T-cell (primary cell): ENCODE results near the gene SLC19A2. TPM values are rescaled to one million over a fixed set of nuclear protein-coding genes. Genes with fewer than 3 reads are reported as not detected.
"Not testable (repeated sequence)": the region's sequence is repeated elsewhere in the genome, so short reads cannot be mapped to it uniquely, and the experiment has no call there.

Experiments used
- ATAC-seq, 4 experiments: fragments of 200-7000 bp in 3 of 4; fragments of 150-1000 bp in 1 of 4; cut with Tn5 transposase; replicated peaks in 1 of 4; 1 replicate in 3 of 4; 2 replicates in 1 of 4; pipeline ENCODE4 v1.10.0; 2021; ENCODE audit warnings: moderate library complexity in 3 of 4, mild to moderate bottlenecking in 2 of 4, moderate number of reproducible peaks in 1 of 4
- CTCF ChIA-PET, 2 donors: fragments of 300-600 bp; sonication (Branson Sonifier 250); formaldehyde crosslinking; loops; one replicate each; lab custom pipeline; 2022; ENCODE audit warnings: antibody characterized with exemption in 2 of 2; lab: Charles Lee
- POLR2A ChIA-PET, 2 donors: fragments of 300-600 bp; sonication (Branson Sonifier 250); formaldehyde crosslinking; loops; one replicate each; lab custom pipeline; 2022; ENCODE audit warnings: antibody characterized with exemption in 2 of 2; lab: Charles Lee
- DNase-seq, 35 experiments: peaks; one replicate each; pipeline versions ENCODE4 v3.0.0 to v3.0.0-alpha.2; 2013 to 2023
- H3K27ac ChIP-seq: one replicate; pipeline ENCODE4 v1.5.1; 2013; ENCODE audit warnings: low read length
- H3K27me3 ChIP-seq, 2 experiments: replicated peaks in 1 of 2; 1 replicate in 1 of 2; 2 replicates in 1 of 2; pipeline versions ENCODE4 v1.6.1 to v1.7.0; 2013; ENCODE audit warnings: low read length in 1 of 2, mixed read lengths in 1 of 2; ENCODE audit not compliant: control insufficient read depth in 2 of 2, insufficient read depth in 2 of 2; ENCODE audit errors: extremely low read depth in 1 of 2
- H3K36me3 ChIP-seq, 2 donors: 1 replicate in 1 of 2; 2 replicates in 1 of 2; pipeline versions ENCODE4 v1.6.1 to v1.7.0; 2013; ENCODE audit warnings: low read length in 1 of 2; ENCODE audit not compliant: control insufficient read depth in 2 of 2, insufficient read depth in 1 of 2; ENCODE audit errors: extremely low read depth in 1 of 2
- H3K4me1 ChIP-seq, 2 experiments: 1 replicate in 1 of 2; 2 replicates in 1 of 2; pipeline versions ENCODE4 v1.6.1 to v1.7.0; 2013; ENCODE audit warnings: low read length in 2 of 2, mixed read lengths in 1 of 2; ENCODE audit not compliant: insufficient read depth in 2 of 2, control insufficient read depth in 1 of 2; ENCODE audit errors: extremely low read depth in 1 of 2
- H3K4me3 ChIP-seq, 2 donors: 1 replicate in 1 of 2; 2 replicates in 1 of 2; pipeline versions ENCODE4 v1.5.1 to v1.7.0; 2013; ENCODE audit warnings: mild to moderate bottlenecking in 2 of 2, low read length in 1 of 2, moderate library complexity in 1 of 2; ENCODE audit not compliant: control insufficient read depth in 1 of 2; ENCODE audit errors: extremely low read depth in 1 of 2
- H3K9me3 ChIP-seq: 2 replicates; pipeline ENCODE4 v1.7.0; 2013
- H3K27ac Mint-ChIP-seq, 2 donors: one replicate each; pipeline ENCODE4 v1.8.0; 2020 to 2021; ENCODE audit warnings: mild to moderate bottlenecking in 2 of 2, mixed read lengths in 2 of 2
- H3K27me3 Mint-ChIP-seq, 2 donors: one replicate each; pipeline ENCODE4 v1.8.0; 2021 to 2022; ENCODE audit warnings: mixed read lengths in 2 of 2
- H3K36me3 Mint-ChIP-seq: one replicate; pipeline ENCODE4 v1.8.0; 2021; ENCODE audit warnings: mixed read lengths
- H3K4me1 Mint-ChIP-seq, 3 donors: one replicate each; pipeline ENCODE4 v1.8.0; 2020 to 2022; ENCODE audit warnings: mixed read lengths in 3 of 3, mild to moderate bottlenecking in 1 of 3
- H3K4me3 Mint-ChIP-seq, 3 donors: one replicate each; pipeline ENCODE4 v1.8.0; 2020 to 2022; ENCODE audit warnings: mild to moderate bottlenecking in 3 of 3, mixed read lengths in 3 of 3, moderate library complexity in 3 of 3
- H3K9me3 Mint-ChIP-seq, 3 donors: one replicate each; pipeline ENCODE4 v1.8.0; 2020 to 2022; ENCODE audit warnings: mixed read lengths in 3 of 3
- whole genome bisulfite sequencing: methylation state at CpG from one replicate; pipeline ENCODE4 v1.1.5; 2013; ENCODE audit warnings: missing lambda C conversion rate; ENCODE audit not compliant: insufficient coverage; 5-methylcytosine and 5-hydroxymethylcytosine counted together
- total RNA-seq, 35 experiments: library from RNA in 6 of 35; stranded (reverse) in 6 of 35; fragments of 120-200 nt in 1 of 35; gene quantifications; one replicate each; pipeline versions ENCODE4 v1.2.1 to v1.2.4 and lab custom pipeline; 2013 to 2026

Gene SLC19A2
- total RNA-seq, 5 donors from 2014 or later (not counting 1 experiment from before 2014, with no cell fraction given), result 2.7 to 4.7 (median 3.8) TPM

DNA sequence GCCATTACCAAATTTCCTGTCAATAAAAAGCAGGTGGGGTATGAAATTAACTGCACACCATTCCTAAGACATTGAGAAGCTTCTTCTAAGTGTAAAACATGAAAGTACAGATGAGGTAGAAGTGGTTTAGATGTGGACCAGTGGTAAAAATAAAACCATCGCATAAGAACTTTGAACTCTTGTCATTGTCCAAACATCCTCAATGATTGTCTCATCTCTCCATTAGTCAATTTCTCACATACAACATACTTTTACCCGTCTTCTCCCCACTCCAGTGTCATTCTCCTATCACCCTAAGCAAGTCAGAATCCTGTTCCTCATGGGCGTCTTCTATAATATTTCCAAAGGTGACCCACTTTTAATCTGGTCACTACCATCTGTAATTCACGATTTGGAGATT lies 24.3 kb upstream of the SLC19A2 start:
- Histone ChIP-seq H3K9me3 (no peaks in the 10 kb centered on the region), H3K4me3 (no peak overlapping the region), H3K4me1 (peaks cover 3% of the 10 kb centered on the region in 2 experiments), H3K27me3 (no peaks in the 10 kb centered on the region), H3K36me3 (no peaks in the 10 kb centered on the region), H3K27ac (no peak overlapping the region)
- Mint-ChIP-seq H3K4me1 (peaks cover 15 to 20% (median 16%) of the 10 kb centered on the region in 3 donors), H3K27me3 (no peaks in the 10 kb centered on the region), H3K9me3 (no peaks in the 10 kb centered on the region), H3K27ac (no peak overlapping the region), H3K4me3 (no peak overlapping the region), H3K36me3 (peaks cover 6% of the 10 kb centered on the region)
- ChIA-PET CTCF (no interaction called here), POLR2A (no interaction called here)
- WGBS, result 73% methylated on average over 1 of the region's 4 CpGs
- ATAC-seq (no peak), DNase-seq (no peak)

DNA sequence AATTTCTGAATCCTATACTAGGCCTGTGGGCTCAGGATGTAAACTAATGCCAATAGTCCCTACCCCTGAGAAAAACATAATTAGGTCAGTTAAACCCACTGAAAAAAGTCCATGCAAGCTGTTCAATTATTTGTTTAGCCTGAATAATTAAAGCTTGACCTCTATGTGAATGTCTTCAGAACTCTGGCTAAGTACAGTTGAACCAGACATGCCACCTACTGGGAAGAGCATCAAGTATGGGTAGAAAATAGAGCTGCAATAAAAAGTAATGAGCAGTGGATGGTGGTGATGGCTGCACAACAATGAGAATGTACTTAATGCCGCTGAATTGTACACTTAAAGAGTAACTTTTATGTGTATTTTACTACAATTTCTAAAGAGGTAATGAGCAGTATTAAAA lies 23.6 kb upstream of the SLC19A2 start:
- peaks cover 15 to 20% (median 16%) of the 10 kb centered on the region in 3 donors for H3K4me1 Mint-ChIP-seq
- no peak for DNase-seq
- Histone ChIP-seq H3K4me1 (peaks cover 3% of the 10 kb centered on the region in 2 experiments), H3K27ac (no peak overlapping the region), H3K27me3 (no peaks in the 10 kb centered on the region), H3K36me3 (no peaks in the 10 kb centered on the region), H3K9me3 (no peaks in the 10 kb centered on the region), H3K4me3 (no peak overlapping the region)
- H3K36me3 Mint-ChIP-seq, result peaks cover 6% of the 10 kb centered on the region
- POLR2A ChIA-PET, result interaction anchor here in 1 of 2 donors (0.7 kb wide), 1 partner anchor 281 kb away, joined by 6 read pairs; no protein-coding TSS in a partner anchor
- no peaks in the 10 kb centered on the region for H3K9me3 Mint-ChIP-seq
- H3K27ac Mint-ChIP-seq, result no peak overlapping the region
- CTCF ChIA-PET, result interaction anchor here (1.0 kb wide), 2 partner anchors 13 to 27 kb away, joined by 3 to 5 read pairs; no protein-coding TSS in a partner anchor
- no peak overlapping the region for H3K4me3 Mint-ChIP-seq
- ATAC-seq, result no peak
- H3K27me3 Mint-ChIP-seq, result no peaks in the 10 kb centered on the region
- WGBS, result no CpG with 5 or more reads among the region's 1 CpG

DNA sequence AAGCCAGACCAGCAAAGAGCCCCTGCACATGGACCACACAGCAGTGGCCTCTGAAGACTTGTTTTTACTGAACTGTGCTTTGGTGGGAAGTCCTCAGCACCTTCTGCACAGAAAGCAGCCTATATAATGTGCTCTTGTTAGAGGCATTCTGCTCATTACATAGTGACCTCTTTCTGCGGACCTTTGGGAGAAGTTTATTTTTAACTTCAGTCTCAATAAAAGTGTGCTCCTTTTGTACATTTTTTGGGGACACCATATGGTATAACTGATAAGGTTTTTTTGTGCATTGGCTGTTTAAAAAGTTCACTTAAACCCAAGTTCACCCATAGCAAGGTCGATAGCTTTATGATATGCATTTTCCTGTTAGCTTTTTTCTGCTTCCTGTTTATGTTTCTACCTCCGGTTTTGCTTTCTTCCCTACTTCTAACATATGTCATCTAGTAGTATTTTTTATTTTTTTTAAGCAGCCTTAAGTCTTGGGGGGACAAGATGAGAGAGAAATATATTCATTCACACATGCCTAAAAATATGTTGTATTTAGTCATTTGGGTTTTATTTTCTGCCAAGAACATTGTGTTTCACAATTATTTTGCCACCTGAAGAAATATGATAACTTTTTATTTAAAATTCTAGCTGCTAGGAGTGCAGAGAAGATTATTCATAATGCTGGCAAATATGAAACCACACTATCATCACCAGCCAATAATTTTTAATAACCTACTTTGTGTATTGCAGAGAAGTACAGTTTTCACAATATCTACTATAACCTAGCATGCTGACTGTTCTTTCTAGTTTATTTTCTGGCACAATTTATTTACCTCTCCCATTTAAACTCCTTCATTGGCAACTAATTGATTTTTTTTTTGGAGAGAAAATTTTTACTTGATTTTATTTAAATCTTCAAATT lies 22.9 kb upstream of the SLC19A2 start:
- ATAC-seq (peak in 1 of 4 experiments; percentile 35), DNase-seq (no peak)
- peaks cover 6% of the 10 kb centered on the region for H3K36me3 Mint-ChIP-seq
- ChIA-PET CTCF (interaction anchor here (1.0 kb wide), 2 partner anchors 12 to 26 kb away, joined by 3 to 5 read pairs; no protein-coding TSS in a partner anchor), POLR2A (interaction anchor here in 1 of 2 donors (0.7 kb wide), 1 partner anchor 280 kb away, joined by 6 read pairs; no protein-coding TSS in a partner anchor)
- H3K4me1 Mint-ChIP-seq, result peaks cover 15 to 20% (median 16%) of the 10 kb centered on the region in 3 donors
- Histone ChIP-seq H3K4me3 (no peak overlapping the region), H3K27ac (peak overlapping the region; percentile 2), H3K36me3 (no peaks in the 10 kb centered on the region), H3K9me3 (no peaks in the 10 kb centered on the region), H3K27me3 (no peaks in the 10 kb centered on the region), H3K4me1 (peaks cover 3% of the 10 kb centered on the region in 2 experiments)
- H3K9me3 Mint-ChIP-seq, result no peaks in the 10 kb centered on the region
- H3K27ac Mint-ChIP-seq, result peak overlapping the region; percentile 78 to 79
- H3K27me3 Mint-ChIP-seq, result no peaks in the 10 kb centered on the region
- 60% methylated on average over 1 of the region's 3 CpGs for WGBS
- peak overlapping the region in 2 of 3 donors; percentile 8 to 18 for H3K4me3 Mint-ChIP-seq

DNA sequence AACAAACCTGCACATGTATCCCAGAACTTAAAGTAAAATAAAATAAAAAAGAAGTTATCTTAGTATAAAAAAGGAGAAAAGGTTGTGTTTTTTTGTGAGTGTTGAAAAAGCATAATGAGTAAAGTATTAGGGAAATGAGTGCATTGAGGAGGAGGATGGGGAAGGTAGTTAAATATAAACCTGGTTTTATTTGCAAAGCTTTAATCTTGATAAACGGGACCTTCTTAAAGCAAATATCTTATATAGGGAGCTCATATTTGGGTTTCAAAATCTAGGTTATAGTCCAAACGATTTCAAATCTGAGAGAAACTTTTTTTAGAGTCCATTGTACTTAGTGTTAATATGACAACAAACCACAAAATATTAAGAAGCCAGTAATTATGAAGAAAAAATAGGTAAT lies 21.7 kb upstream of the SLC19A2 start:
- POLR2A ChIA-PET, result interaction anchor here (0.5 to 1.0 kb wide), 2 partner anchors 10 to 1267 kb away, joined by 4 to 9 read pairs; no protein-coding TSS in a partner anchor

DNA sequence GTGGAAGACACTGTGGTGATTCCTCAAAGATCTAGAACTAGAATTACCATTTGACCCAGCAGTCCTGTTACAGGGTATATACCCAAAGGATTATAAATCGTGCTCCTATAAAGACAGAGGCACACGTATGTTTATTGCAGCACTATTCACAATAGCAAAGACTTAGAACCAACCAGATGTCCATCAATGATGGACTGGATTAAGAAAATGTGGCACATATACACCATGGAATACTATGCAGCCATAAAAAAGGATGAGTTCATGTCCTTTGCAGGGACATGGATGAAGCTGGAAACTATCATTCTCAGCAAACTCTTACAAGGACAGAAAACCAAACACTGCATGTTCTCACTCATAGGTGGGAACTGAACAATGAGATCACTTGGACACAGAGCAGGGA lies 17.9 kb upstream of the SLC19A2 start:
- H3K9me3 Mint-ChIP-seq, H3K27ac ChIP-seq, H3K4me3 Mint-ChIP-seq, CTCF ChIA-PET, H3K4me3 ChIP-seq, H3K36me3 Mint-ChIP-seq, H3K27ac Mint-ChIP-seq, H3K27me3 Mint-ChIP-seq, H3K9me3 ChIP-seq, POLR2A ChIA-PET, ATAC-seq, H3K36me3 ChIP-seq, DNase-seq, H3K4me1 ChIP-seq, H3K27me3 ChIP-seq: not testable (repeated sequence)
- no CpG with 5 or more reads among the region's 2 CpGs for WGBS
- peaks cover 5 to 11% (median 6%) of the 10 kb centered on the region in 3 donors for H3K4me1 Mint-ChIP-seq

More for the DNA sequence above, 21.7 kb upstream of the SLC19A2 start:
- Mint-ChIP-seq H3K9me3 (no peaks in the 10 kb centered on the region), H3K4me3 (no peak overlapping the region), H3K4me1 (peaks cover 15 to 20% (median 16%) of the 10 kb centered on the region in 3 donors), H3K27me3 (no peaks in the 10 kb centered on the region), H3K27ac (peak overlapping the region in 1 of 2 donors; percentile 23), H3K36me3 (no peaks in the 10 kb centered on the region)
- no peak overlapping the region for H3K27ac ChIP-seq
- no peak for DNase-seq
- no peak overlapping the region for H3K4me3 ChIP-seq
- H3K9me3 ChIP-seq, result no peaks in the 10 kb centered on the region
- no peak for ATAC-seq
- no peaks in the 10 kb centered on the region for H3K27me3 ChIP-seq
- WGBS, result no CpG with 5 or more reads among the region's 2 CpGs
- H3K36me3 ChIP-seq, result no peaks in the 10 kb centered on the region
- CTCF ChIA-PET, result interaction anchor here in 1 of 2 donors (0.6 kb wide), 1 partner anchor 168 kb away, joined by 3 read pairs; no protein-coding TSS in a partner anchor
- peaks cover 3% of the 10 kb centered on the region in 2 experiments for H3K4me1 ChIP-seq

DNA sequence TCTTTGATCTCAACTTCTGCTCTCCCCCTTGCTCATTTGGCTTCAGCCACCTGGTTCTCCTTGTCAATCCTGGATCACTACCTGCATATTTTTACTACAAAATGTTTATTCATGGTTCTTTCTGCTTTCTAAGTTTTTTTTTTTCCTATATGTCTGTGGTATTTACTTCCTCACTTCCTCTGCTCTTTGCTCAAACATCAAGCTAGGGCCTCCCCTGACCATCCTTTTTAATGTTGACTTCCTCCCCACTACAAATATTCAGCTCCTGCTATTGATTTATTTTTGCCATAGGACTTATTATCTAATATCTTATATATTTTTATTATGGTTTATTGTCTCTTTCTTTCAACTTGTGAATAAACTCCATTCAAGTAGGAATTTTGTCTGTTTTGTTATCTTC lies 14.1 kb upstream of the SLC19A2 start:
- no peak for DNase-seq
- ChIA-PET POLR2A (no interaction called here), CTCF (interaction anchor here in 1 of 2 donors (0.6 kb wide), 1 partner anchor 13 kb away, joined by 3 read pairs; no protein-coding TSS in a partner anchor)
- Mint-ChIP-seq H3K36me3 (no peaks in the 10 kb centered on the region), H3K4me1 (no peaks in the 10 kb centered on the region), H3K27ac (no peak overlapping the region), H3K9me3 (peaks cover 0 to 5% (median 0%) of the 10 kb centered on the region in 3 donors), H3K4me3 (no peak overlapping the region), H3K27me3 (peaks cover 8 to 14% of the 10 kb centered on the region in 2 donors)
- H3K27me3 ChIP-seq, result peaks cover 0 to 3% of the 10 kb centered on the region in 2 experiments
- no peaks in the 10 kb centered on the region for H3K4me1 ChIP-seq
- ATAC-seq, result no peak
- no peak overlapping the region for H3K4me3 ChIP-seq
- H3K36me3 ChIP-seq, result no peaks in the 10 kb centered on the region
- no peaks in the 10 kb centered on the region for H3K9me3 ChIP-seq
- no peak overlapping the region for H3K27ac ChIP-seq
